ENCODE data around the gene SNX20. TPM values are rescaled to one million over a fixed set of nuclear protein-coding genes. Genes with fewer than 3 reads are reported as not detected.
A peak's percentile ranks its signal among the peaks of the same experiment; 100 is the strongest.

Gene SNX20
- total and polyA plus RNA-seq, 2 of the 13 experiments (the other 11 are each of a cell fraction or from before 2014, with no cell fraction given), result not detected

DNA sequence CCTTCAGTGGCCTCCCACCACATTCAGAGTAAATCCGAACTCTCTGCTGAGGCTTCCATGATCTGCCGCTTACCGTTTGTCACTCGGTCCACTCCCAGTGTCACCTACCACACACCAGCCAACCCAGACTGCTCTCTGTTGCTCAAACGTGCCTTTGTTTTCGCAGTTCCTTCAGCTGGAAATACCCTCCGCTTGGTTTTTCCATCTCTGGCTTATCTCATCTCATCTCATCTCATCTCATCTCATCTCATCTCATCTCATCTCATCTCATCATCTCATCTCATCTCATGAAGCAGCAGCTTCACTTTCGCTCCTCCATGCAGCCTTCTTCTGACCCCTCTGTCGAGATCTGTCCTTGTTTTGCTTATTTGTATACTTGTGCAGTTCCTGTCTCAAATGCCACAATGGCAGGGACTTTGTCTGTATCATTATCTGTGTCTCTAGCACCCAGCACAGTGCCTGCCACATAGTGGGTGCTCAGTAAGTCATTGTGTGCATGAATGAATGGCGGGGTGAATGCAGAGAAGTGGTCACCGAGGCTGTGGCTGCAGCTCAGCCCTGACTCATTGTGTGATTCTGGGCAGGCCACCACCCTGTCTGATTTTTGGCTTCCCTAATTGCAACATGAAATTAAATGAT, 3.8 kb upstream of the SNX20 start:
- Histone ChIP-seq H3K4me3 (replicated peaks in 1 of 3; ENCODE audit: insufficient read depth in 1 of 3, low read depth in 2 of 3, low read length in 3 of 3) (no peak overlapping the region), H3K27me3 (ENCODE audit: control insufficient read depth in 1 of 2, insufficient read depth in 2 of 2, low read length in 2 of 2) (peaks cover 2 to 34% of the 10 kb centered on the region in 2 experiments), H2AFZ (ENCODE audit: low read length) (no peak overlapping the region), H4K20me1 (ENCODE audit: insufficient read depth, low read length) (no peaks in the 10 kb centered on the region), H3K4me1 (ENCODE audit: insufficient read depth, low read length) (peaks cover 10% of the 10 kb centered on the region), H3K36me3 (replicated peaks in 1 of 2; ENCODE audit: control insufficient read depth in 1 of 2, insufficient read depth in 2 of 2, low read length in 2 of 2) (no peaks in the 10 kb centered on the region), H3K4me2 (ENCODE audit: low read depth, low read length) (no peak overlapping the region), H3K9me3 (ENCODE audit: low read length) (no peaks in the 10 kb centered on the region), H3K79me2 (ENCODE audit: insufficient read depth, low read length) (no peaks in the 10 kb centered on the region), H3K9ac (ENCODE audit: insufficient read depth, low read depth, low read length) (no peak overlapping the region), H3K27ac (ENCODE audit: extremely low read length, insufficient read depth, low read length) (no peak overlapping the region)
- intact Hi-C loops (cut with micrococcal nuclease; ENCODE audit: unreplicated experiment) (no loop called here), in situ Hi-C loops (cut with HindIII; ENCODE audit: extremely low pct_ligation_motif_present, low pct_unique_long_range_greater_than_20kb) (no loop called here)
- CTCF ChIA-PET (ENCODE audit: low intra/inter-chr PET ratio, low total read pairs), result no interaction called here
- no peak for DNase-seq (ENCODE audit: low spot score)
- no TSS peak for BruUV-seq (replicated peaks)
- FAIRE-seq, result no peak
- ATAC-seq, result no peak
- POLR2A ChIA-PET, result interaction anchor here (1.1 kb wide), 1 partner anchor 10 kb away, joined by 3 read pairs; no protein-coding TSS in a partner anchor
- TF ChIP-seq, protein P1, sequence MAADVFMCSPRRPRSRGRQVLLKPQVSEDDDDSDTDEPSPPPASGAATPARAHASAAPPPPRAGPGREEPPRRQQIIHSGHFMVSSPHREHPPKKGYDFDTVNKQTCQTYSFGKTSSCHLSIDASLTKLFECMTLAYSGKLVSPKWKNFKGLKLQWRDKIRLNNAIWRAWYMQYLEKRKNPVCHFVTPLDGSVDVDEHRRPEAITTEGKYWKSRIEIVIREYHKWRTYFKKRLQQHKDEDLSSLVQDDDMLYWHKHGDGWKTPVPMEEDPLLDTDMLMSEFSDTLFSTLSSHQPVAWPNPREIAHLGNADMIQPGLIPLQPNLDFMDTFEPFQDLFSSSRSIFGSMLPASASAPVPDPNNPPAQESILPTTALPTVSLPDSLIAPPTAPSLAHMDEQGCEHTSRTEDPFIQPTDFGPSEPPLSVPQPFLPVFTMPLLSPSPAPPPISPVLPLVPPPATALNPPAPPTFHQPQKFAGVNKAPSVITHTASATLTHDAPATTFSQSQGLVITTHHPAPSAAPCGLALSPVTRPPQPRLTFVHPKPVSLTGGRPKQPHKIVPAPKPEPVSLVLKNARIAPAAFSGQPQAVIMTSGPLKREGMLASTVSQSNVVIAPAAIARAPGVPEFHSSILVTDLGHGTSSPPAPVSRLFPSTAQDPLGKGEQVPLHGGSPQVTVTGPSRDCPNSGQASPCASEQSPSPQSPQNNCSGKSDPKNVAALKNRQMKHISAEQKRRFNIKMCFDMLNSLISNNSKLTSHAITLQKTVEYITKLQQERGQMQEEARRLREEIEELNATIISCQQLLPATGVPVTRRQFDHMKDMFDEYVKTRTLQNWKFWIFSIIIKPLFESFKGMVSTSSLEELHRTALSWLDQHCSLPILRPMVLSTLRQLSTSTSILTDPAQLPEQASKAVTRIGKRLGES (CRISPR knock-in tag; IDR thresholded peaks at IDR 0.05; ENCODE audit: borderline replicate concordance), result no peak
- no peak for TF ChIP-seq GABPA (IDR thresholded peaks at IDR 0.05; ENCODE audit: low read depth, low read length)
- no peak for TF ChIP-seq GABPA (CRISPR knock-in tag; IDR thresholded peaks at IDR 0.05; ENCODE audit: low read depth)
- 44% methylated on average over 11 of the region's 11 CpGs for WGBS (ENCODE audit: low lambda C conversion rate)

DNA sequence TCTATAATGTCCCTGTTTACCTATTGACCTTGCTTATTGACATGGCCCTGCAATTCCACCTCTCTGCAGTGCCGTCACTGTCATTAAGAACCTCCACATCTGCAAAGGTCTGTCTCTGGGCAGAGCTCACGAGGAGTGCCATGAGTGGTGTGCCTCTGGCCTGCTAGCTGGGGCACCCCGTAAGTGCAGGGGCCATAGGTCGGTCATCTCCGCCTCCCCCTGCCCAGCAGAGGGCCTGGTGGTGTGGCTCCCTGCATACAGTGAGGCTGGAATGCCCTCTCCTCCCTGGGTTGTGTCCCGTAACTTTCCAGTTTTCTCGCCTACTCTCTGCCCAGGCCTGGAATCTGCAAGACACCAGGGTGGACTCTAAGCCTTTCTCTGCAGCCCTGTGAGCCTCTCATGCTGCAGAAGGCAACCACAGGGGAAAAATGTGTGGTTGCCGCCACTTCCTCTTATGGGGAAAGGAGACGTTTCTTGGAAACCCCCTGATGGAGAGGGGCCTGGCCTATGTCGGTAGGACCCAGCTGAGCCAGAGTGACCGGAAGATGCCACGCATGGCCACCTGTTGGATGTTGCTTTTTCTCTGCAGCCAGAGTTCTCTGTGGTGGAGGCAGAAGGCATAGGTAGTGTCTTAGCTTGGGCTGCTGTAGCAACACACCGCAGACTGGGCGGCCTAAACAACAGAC, 2.7 kb upstream of the SNX20 start:
- WGBS (ENCODE audit: low lambda C conversion rate), result 30% methylated on average over 13 of the region's 14 CpGs
- Histone ChIP-seq H4K20me1 (ENCODE audit: insufficient read depth, low read length) (no peaks in the 10 kb centered on the region), H3K4me2 (ENCODE audit: low read depth, low read length) (peak overlapping the region; percentile 43), H3K27ac (ENCODE audit: extremely low read length, insufficient read depth, low read length) (no peak overlapping the region), H3K27me3 (ENCODE audit: control insufficient read depth in 1 of 2, insufficient read depth in 2 of 2, low read length in 2 of 2) (peaks cover 2 to 33% of the 10 kb centered on the region in 2 experiments), H3K79me2 (ENCODE audit: insufficient read depth, low read length) (no peaks in the 10 kb centered on the region), H2AFZ (ENCODE audit: low read length) (no peak overlapping the region), H3K4me1 (ENCODE audit: insufficient read depth, low read length) (peaks cover 10% of the 10 kb centered on the region), H3K4me3 (replicated peaks in 1 of 3; ENCODE audit: insufficient read depth in 1 of 3, low read depth in 2 of 3, low read length in 3 of 3) (no peak overlapping the region), H3K9ac (ENCODE audit: insufficient read depth, low read depth, low read length) (no peak overlapping the region), H3K36me3 (replicated peaks in 1 of 2; ENCODE audit: control insufficient read depth in 1 of 2, insufficient read depth in 2 of 2, low read length in 2 of 2) (no peaks in the 10 kb centered on the region), H3K9me3 (ENCODE audit: low read length) (no peaks in the 10 kb centered on the region)
- BruUV-seq (replicated peaks), result no TSS peak
- DNase-seq (ENCODE audit: low spot score), result no peak
- intact Hi-C loops (cut with micrococcal nuclease; ENCODE audit: unreplicated experiment) (no loop called here), in situ Hi-C loops (cut with HindIII; ENCODE audit: extremely low pct_ligation_motif_present, low pct_unique_long_range_greater_than_20kb) (no loop called here)
- ChIA-PET CTCF (ENCODE audit: low intra/inter-chr PET ratio, low total read pairs) (no interaction called here), POLR2A (no interaction called here)
- ATAC-seq, result peak; percentile 87
- FAIRE-seq, result no peak
- no peak for TF ChIP-seq ATM (IDR thresholded peaks at IDR 0.05; ENCODE audit: borderline replicate concordance)
- no peak for TF ChIP-seq RBM22 (optimal IDR thresholded peaks at IDR 0.05; ENCODE audit: low read length)
- TF ChIP-seq, protein P2, sequence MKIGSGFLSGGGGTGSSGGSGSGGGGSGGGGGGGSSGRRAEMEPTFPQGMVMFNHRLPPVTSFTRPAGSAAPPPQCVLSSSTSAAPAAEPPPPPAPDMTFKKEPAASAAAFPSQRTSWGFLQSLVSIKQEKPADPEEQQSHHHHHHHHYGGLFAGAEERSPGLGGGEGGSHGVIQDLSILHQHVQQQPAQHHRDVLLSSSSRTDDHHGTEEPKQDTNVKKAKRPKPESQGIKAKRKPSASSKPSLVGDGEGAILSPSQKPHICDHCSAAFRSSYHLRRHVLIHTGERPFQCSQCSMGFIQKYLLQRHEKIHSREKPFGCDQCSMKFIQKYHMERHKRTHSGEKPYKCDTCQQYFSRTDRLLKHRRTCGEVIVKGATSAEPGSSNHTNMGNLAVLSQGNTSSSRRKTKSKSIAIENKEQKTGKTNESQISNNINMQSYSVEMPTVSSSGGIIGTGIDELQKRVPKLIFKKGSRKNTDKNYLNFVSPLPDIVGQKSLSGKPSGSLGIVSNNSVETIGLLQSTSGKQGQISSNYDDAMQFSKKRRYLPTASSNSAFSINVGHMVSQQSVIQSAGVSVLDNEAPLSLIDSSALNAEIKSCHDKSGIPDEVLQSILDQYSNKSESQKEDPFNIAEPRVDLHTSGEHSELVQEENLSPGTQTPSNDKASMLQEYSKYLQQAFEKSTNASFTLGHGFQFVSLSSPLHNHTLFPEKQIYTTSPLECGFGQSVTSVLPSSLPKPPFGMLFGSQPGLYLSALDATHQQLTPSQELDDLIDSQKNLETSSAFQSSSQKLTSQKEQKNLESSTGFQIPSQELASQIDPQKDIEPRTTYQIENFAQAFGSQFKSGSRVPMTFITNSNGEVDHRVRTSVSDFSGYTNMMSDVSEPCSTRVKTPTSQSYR (CRISPR knock-in tag; IDR thresholded peaks at IDR 0.05; ENCODE audit: borderline replicate concordance), result no peak
- TF ChIP-seq FOXK2 (IDR thresholded peaks at IDR 0.05), result no peak
- TF ChIP-seq ZNF10 (CRISPR knock-in tag; IDR thresholded peaks at IDR 0.05; ENCODE audit: borderline replicate concordance, low read depth), result no peak

Data from HepG2 (cell line).